HG03354 (cell line): ENCODE data around the gene NCF4.

ENCODE experiments used
- ATAC-seq: cut with Tn5 transposase; IDR thresholded peaks from one replicate; pipeline ENCODE4 v1.9.1; 2021; ENCODE audit warnings: mild to moderate bottlenecking; ENCODE audit not compliant: unreplicated experiment, poor library complexity, severe bottlenecking

The NCF4 gene

GRCh38 chr22:36885474-36885873 is 24.7 kb downstream of the NCF4 start:
- ATAC-seq = no peak

- no peak for ATAC-seq
Measured at GRCh38 chr22:36886016-36886415, 25.2 kb downstream of the NCF4 start.

GRCh38 chr22:36887162-36887561 is 26.4 kb downstream of the NCF4 start:
- ATAC-seq = no peak

- ATAC-seq = no peak
Measured at GRCh38 chr22:36891646-36892045, 30.8 kb downstream of the NCF4 start.

- ATAC-seq = no peak
Measured at GRCh38 chr22:36892292-36892691, 31.5 kb downstream of the NCF4 start.

- ATAC-seq = no peak
Measured at GRCh38 chr22:36893262-36893661, 32.5 kb downstream of the NCF4 start.

- ATAC-seq = no peak
Measured at GRCh38 chr22:36894266-36894665, 33.5 kb downstream of the NCF4 start.

GRCh38 chr22:36897611-36898010 is 36.8 kb downstream of the NCF4 start:
- no peak for ATAC-seq

GRCh38 chr22:36898690-36899089 is 37.9 kb downstream of the NCF4 start:
- no peak for ATAC-seq

- no peak for ATAC-seq
Measured at GRCh38 chr22:36899498-36899897, 38.7 kb downstream of the NCF4 start.

- ATAC-seq = no peak
Measured at GRCh38 chr22:36900225-36900624, 39.4 kb downstream of the NCF4 start.

- ATAC-seq = no peak
Measured at GRCh38 chr22:36900880-36901279, 40.1 kb downstream of the NCF4 start.

- peak; percentile 76 for ATAC-seq
Measured at GRCh38 chr22:36901411-36902142, 40.8 kb downstream of the NCF4 start.

- ATAC-seq = no peak
Measured at GRCh38 chr22:36902143-36902926, 41.5 kb downstream of the NCF4 start.

GRCh38 chr22:36904260-36904880 is 43.6 kb downstream of the NCF4 start:
- ATAC-seq = no peak

- no peak for ATAC-seq
Measured at GRCh38 chr22:36907253-36908195, 46.7 kb downstream of the NCF4 start.

- ATAC-seq = no peak
Measured at GRCh38 chr22:36910461-36910860, 49.7 kb downstream of the NCF4 start.

GRCh38 chr22:36911887-36912661 is 51.3 kb downstream of the NCF4 start:
- ATAC-seq = no peak
